SK-N-SH (cell line): Measurements from ENCODE around the gene VENTX. TPM values are rescaled to one million over a fixed set of nuclear protein-coding genes. Genes with fewer than 3 reads are reported as not detected.

Experiments used
- CTCF ChIA-PET: fragments of 300-600, 350-600 bp; formaldehyde crosslinking; extraction: SDS; loops from one replicate; lab custom pipeline; 2021; lab: Yijun Ruan, JAX
- POLR2A ChIA-PET: fragments of 350-600 bp; sonication (Branson Sonifier 250); formaldehyde crosslinking; extraction: SDS; loops from one replicate; lab custom pipeline; 2020; ENCODE audit warnings: antibody characterized with exemption, inconsistent platforms; lab: Yijun Ruan, JAX
- DNase-seq: peaks from one replicate; pipeline ENCODE4 v3.0.0; 2012
- H2AFZ ChIP-seq: fragments of 200-600 bp; sonication (generic); 2 replicates; pipeline ENCODE4 v1.8.1; 2016; ENCODE audit warnings: antibody characterized with exemption, mild to moderate bottlenecking, low read depth
- H3F3A ChIP-seq: fragments of 200-600 bp; sonication (generic); replicated peaks from 2 replicates; pipeline ENCODE3; 2016; ENCODE audit warnings: antibody characterized with exemption, mild to moderate bottlenecking; ENCODE audit not compliant: insufficient read depth
- H3K27ac ChIP-seq, 2 experiments: fragments of 200-500 bp in 1 of 2; fragments of 200-600 bp in 1 of 2; sonication (Bioruptor generic) in 1 of 2; sonication (generic), shearing (Covaris generic) in 1 of 2; 2 replicates each; pipeline versions ENCODE4 v1.5.1 to v1.6.1; 2014 to 2016; ENCODE audit warnings: low read depth in 2 of 2, inconsistent platforms in 1 of 2, low read length in 1 of 2, mild to moderate bottlenecking in 1 of 2, mixed read lengths in 1 of 2
- H3K27me3 ChIP-seq: fragments of 200-600 bp; sonication (generic), shearing (Covaris generic); 2 replicates; pipeline ENCODE4 v1.6.1; 2016; ENCODE audit warnings: mixed run types; ENCODE audit not compliant: insufficient read depth
- H3K36me3 ChIP-seq, 2 experiments: fragments of 200-500 bp in 1 of 2; fragments of 200-600 bp in 1 of 2; sonication (Bioruptor generic) in 1 of 2; sonication (generic) in 1 of 2; replicated peaks in 1 of 2; 2 replicates each; pipeline versions ENCODE3 to v1.5.1; 2014 to 2016; ENCODE audit warnings: low read length in 1 of 2, mild to moderate bottlenecking in 1 of 2; ENCODE audit not compliant: insufficient read depth in 2 of 2, control insufficient read depth in 1 of 2
- H3K4me1 ChIP-seq, 2 experiments: fragments of 200-500 bp in 1 of 2; fragments of 200-600 bp in 1 of 2; sonication (Bioruptor generic) in 1 of 2; sonication (generic), shearing (Covaris generic) in 1 of 2; 2 replicates each; pipeline versions ENCODE4 v1.5.1 to v1.6.1; 2014 to 2016; ENCODE audit warnings: low read depth in 1 of 2, low read length in 1 of 2, mixed run types in 1 of 2; ENCODE audit not compliant: insufficient read depth in 2 of 2, control insufficient read depth in 1 of 2
- H3K4me2 ChIP-seq: fragments of 200-600 bp; sonication (generic), shearing (Covaris generic); 2 replicates; pipeline ENCODE4 v1.6.1; 2017; ENCODE audit warnings: mixed run types
- H3K4me3 ChIP-seq, 2 experiments: fragments of 200-500 bp in 1 of 2; fragments of 200-600 bp in 1 of 2; sonication (Bioruptor generic) in 1 of 2; sonication (generic), shearing (Covaris generic) in 1 of 2; 2 replicates each; pipeline versions ENCODE4 v1.5.1 to v1.8.1; 2014 to 2016; ENCODE audit warnings: low read depth in 2 of 2, inconsistent platforms in 1 of 2, low read length in 1 of 2, mild to moderate bottlenecking in 1 of 2, mixed read lengths in 1 of 2, moderate library complexity in 1 of 2
- H3K79me2 ChIP-seq: fragments of 200-600 bp; sonication (generic); 2 replicates; pipeline ENCODE4 v1.8.1; 2017; ENCODE audit warnings: mild to moderate bottlenecking; ENCODE audit not compliant: insufficient read depth
- H3K9ac ChIP-seq: fragments of 200-600 bp; sonication (generic); 2 replicates; pipeline ENCODE4 v1.6.1; 2017; ENCODE audit warnings: mixed run types
- H3K9me2 ChIP-seq: fragments of 200-600 bp; sonication (generic); 2 replicates; pipeline ENCODE4 v1.6.1; 2017; ENCODE audit warnings: mixed run types
- H3K9me3 ChIP-seq: fragments of 200-600 bp; sonication (generic); 2 replicates; pipeline ENCODE4 v1.6.1; 2017; ENCODE audit warnings: mixed run types, mild to moderate bottlenecking, moderate library complexity
- H4K20me1 ChIP-seq: fragments of 200-600 bp; sonication (generic); 2 replicates; pipeline ENCODE4 v1.6.1; 2017; ENCODE audit warnings: mild to moderate bottlenecking, mixed run types; ENCODE audit not compliant: insufficient read depth
- ELF1 ChIP-seq: IDR thresholded peaks from 2 replicates; pipeline ENCODE4 v1.4.0; 2012
- EZH2phosphoT487 ChIP-seq: fragments of 200-600 bp; sonication (generic); IDR thresholded peaks from 2 replicates; pipeline ENCODE4 v1.6.1; 2017; ENCODE audit warnings: low read depth, mixed run types, mild to moderate bottlenecking, antibody characterized with exemption, moderate library complexity, borderline replicate concordance
- RAD21 ChIP-seq: IDR thresholded peaks from 2 replicates; pipeline ENCODE4 v1.6.1; 2012; ENCODE audit warnings: mild to moderate bottlenecking, low read length
- RFX5 ChIP-seq: IDR thresholded peaks from 2 replicates; pipeline ENCODE4 v1.6.1; 2012; ENCODE audit warnings: mild to moderate bottlenecking, improper control_type of control experiment, low read length
- YY1 ChIP-seq: IDR thresholded peaks from 2 replicates; pipeline ENCODE4 v1.4.0; 2012; ENCODE audit warnings: low read depth, mild to moderate bottlenecking
- WGBS: methylation state at CpG from one replicate; pipeline ENCODE4 v1.1.6; 2017; ENCODE audit warnings: low lambda C conversion rate; 5-methylcytosine and 5-hydroxymethylcytosine counted together
- polyA plus RNA-seq, 3 experiments: library from polyadenylated mRNA; depleted of rRNA; stranded (reverse); fragments of >200 nt; gene quantifications; 2 replicates each; pipeline ENCODE4 v1.2.3, GENCODE V29; 2012
- TF ChIP-seq, protein P1 (sequence below): IDR thresholded peaks from 2 replicates; pipeline ENCODE4 v1.4.0; 2012; ENCODE audit warnings: low read depth, borderline replicate concordance
- TF ChIP-seq, protein P2 (sequence below): IDR thresholded peaks from 2 replicates; pipeline ENCODE4 v1.4.0; 2012; ENCODE audit warnings: low read depth, borderline replicate concordance
- TF ChIP-seq, protein P3 (sequence below): IDR thresholded peaks from 2 replicates; pipeline ENCODE4 v1.6.1; 2012; ENCODE audit warnings: mild to moderate bottlenecking, low read depth, low read length, moderate library complexity

Gene VENTX
- polyA plus RNA-seq, 1 of the 3 experiments (the other 2 are of a cell fraction): not detected

DNA sequence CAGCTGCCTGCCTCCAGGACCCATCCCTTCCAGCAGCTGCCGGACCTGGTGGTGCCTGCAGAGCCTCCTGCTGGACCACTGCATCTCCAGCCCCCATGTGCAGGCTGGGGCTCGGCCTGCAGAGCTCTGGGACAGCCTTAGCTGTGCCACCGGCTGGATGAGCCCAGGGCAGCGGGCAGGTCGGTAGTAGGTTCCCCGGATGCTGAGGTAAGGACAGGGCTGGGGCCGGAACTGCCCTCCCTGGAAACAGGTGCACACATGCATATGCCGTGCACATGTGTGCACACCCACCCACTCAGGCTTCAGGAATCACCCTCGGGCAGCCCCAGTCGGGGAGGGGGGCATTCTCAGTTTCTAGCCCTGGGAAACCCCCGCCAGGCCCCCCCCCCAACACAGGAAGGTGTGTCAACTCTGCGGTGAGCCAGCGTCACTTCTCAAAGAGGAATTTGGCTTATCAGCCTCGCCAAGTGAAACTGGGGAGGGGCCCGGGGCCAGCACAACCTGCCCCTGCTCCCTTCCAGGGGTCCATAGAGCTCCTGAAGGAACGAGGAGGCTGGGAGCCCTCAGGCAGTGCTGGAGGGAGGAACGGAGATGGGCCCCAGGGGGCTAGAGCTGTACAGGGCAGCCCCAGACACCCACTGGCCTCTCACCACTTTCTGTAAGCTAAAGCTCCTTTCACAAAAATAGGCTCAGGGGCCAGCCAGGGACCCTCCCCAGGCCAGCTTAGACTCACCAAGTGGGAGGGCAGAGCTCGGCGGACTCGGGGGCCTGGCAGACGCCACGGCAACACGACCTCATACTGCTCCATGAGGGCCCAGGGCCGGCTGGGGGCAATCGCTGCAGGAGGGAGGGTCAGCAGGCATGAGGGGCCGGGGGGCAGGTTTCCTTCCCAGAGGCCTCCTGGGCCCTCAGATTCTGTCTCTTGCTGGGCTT lies 37.4 kb downstream of the VENTX start:
- Histone ChIP-seq H3F3A (no peaks in the 10 kb centered on the region), H3K4me1 (no peaks in the 10 kb centered on the region; a peak in 1 of 4 replicates), H2AFZ (no peak overlapping the region), H3K36me3 (peaks cover 0 to 13% of the 10 kb centered on the region in 2 experiments), H3K9ac (no peak overlapping the region), H3K4me3 (no peak overlapping the region), H3K27ac (no peak overlapping the region), H3K4me2 (no peak overlapping the region), H3K9me3 (no peaks in the 10 kb centered on the region), H4K20me1 (no peaks in the 10 kb centered on the region; the same call in 1 of the 2 replicates), H3K27me3 (no peaks in the 10 kb centered on the region), H3K9me2 (no peaks in the 10 kb centered on the region), H3K79me2 (no peaks in the 10 kb centered on the region)
- TF ChIP-seq YY1: no peak
- no peak for TF ChIP-seq RAD21
- TF ChIP-seq ELF1: no peak
- TF ChIP-seq, protein P1, sequence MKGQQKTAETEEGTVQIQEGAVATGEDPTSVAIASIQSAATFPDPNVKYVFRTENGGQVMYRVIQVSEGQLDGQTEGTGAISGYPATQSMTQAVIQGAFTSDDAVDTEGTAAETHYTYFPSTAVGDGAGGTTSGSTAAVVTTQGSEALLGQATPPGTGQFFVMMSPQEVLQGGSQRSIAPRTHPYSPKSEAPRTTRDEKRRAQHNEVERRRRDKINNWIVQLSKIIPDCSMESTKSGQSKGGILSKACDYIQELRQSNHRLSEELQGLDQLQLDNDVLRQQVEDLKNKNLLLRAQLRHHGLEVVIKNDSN: no peak
- no peak for TF ChIP-seq EZH2phosphoT487
- TF ChIP-seq, protein P2, sequence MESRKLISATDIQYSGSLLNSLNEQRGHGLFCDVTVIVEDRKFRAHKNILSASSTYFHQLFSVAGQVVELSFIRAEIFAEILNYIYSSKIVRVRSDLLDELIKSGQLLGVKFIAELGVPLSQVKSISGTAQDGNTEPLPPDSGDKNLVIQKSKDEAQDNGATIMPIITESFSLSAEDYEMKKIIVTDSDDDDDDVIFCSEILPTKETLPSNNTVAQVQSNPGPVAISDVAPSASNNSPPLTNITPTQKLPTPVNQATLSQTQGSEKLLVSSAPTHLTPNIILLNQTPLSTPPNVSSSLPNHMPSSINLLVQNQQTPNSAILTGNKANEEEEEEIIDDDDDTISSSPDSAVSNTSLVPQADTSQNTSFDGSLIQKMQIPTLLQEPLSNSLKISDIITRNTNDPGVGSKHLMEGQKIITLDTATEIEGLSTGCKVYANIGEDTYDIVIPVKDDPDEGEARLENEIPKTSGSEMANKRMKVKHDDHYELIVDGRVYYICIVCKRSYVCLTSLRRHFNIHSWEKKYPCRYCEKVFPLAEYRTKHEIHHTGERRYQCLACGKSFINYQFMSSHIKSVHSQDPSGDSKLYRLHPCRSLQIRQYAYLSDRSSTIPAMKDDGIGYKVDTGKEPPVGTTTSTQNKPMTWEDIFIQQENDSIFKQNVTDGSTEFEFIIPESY: no peak
- TF ChIP-seq RFX5: no peak
- TF ChIP-seq, protein P3, sequence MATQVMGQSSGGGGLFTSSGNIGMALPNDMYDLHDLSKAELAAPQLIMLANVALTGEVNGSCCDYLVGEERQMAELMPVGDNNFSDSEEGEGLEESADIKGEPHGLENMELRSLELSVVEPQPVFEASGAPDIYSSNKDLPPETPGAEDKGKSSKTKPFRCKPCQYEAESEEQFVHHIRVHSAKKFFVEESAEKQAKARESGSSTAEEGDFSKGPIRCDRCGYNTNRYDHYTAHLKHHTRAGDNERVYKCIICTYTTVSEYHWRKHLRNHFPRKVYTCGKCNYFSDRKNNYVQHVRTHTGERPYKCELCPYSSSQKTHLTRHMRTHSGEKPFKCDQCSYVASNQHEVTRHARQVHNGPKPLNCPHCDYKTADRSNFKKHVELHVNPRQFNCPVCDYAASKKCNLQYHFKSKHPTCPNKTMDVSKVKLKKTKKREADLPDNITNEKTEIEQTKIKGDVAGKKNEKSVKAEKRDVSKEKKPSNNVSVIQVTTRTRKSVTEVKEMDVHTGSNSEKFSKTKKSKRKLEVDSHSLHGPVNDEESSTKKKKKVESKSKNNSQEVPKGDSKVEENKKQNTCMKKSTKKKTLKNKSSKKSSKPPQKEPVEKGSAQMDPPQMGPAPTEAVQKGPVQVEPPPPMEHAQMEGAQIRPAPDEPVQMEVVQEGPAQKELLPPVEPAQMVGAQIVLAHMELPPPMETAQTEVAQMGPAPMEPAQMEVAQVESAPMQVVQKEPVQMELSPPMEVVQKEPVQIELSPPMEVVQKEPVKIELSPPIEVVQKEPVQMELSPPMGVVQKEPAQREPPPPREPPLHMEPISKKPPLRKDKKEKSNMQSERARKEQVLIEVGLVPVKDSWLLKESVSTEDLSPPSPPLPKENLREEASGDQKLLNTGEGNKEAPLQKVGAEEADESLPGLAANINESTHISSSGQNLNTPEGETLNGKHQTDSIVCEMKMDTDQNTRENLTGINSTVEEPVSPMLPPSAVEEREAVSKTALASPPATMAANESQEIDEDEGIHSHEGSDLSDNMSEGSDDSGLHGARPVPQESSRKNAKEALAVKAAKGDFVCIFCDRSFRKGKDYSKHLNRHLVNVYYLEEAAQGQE: no peak
- DNase-seq: no peak
- POLR2A ChIA-PET: no interaction called here
- 61% methylated on average over 15 of the region's 26 CpGs for whole genome bisulfite sequencing
- CTCF ChIA-PET: interaction anchor here (0.7 kb wide), 1 partner anchor 439 kb away, joined by 3 read pairs; no protein-coding TSS in a partner anchor
